EH (cell line): ENCODE data around the gene DUSP3.

Experiments
- DNase-seq: peaks from one replicate; pipeline ENCODE4 v3.0.0-alpha.2; 2015; ENCODE audit warnings: low read depth

Gene DUSP3

DNA sequence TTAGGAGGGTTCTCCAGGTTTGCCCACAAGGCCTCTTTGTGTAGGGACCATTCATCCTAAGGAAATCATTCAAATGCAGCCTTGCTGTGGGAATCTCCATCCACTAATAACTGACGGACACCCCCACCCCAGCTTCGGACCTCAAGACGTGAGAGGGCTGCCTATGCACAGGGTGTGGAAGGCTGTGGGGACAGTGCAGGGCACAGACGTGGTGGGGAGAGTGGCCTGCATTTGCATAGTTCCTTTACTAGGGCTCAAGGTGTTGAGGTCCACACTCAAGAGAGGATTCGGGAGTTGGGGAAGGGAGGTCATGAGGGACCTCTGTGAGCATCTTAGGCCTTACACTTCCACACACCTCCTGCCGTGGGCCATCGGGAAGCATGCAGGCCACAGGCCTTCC lies 9.8 kb downstream of the DUSP3 start:
- no peak for DNase-seq

DNA sequence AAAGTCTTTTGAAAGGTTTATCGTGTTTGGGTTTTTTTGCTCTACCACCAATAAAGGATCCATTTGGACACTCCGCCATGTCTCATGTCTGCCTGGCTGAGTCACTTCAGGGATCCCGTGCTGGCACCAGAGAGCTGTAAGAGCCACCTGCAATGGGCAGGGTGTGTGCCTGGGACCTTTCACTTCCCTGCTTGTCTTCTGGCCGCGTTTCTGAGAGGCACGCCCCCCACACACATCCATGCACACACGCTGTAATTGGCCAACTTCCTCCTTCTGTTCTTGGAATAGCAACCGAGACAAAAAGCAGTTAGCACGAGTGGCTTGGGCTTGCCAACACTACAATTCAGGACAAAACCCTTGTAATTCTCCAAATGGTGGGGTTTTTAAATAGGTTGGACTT lies 10.4 kb downstream of the DUSP3 start:
- DNase-seq = no peak

DNA sequence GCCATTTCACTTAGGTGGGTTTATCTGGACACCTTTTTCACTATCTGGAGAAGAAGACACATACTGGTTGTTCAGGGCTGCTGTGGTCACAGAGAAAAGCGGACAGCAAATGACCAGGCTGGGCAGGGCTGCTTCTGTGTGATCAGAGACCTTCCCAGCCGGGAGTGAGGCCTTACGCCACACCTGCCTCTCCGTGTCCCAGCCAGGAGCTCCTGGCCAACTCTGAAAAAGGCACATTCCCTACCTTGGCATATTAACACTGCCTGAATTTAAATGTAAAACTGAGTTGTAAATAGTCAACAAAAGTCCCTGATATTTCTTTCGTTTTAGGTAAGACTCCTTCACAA lies 11.1 kb downstream of the DUSP3 start:
- no peak for DNase-seq

DNA sequence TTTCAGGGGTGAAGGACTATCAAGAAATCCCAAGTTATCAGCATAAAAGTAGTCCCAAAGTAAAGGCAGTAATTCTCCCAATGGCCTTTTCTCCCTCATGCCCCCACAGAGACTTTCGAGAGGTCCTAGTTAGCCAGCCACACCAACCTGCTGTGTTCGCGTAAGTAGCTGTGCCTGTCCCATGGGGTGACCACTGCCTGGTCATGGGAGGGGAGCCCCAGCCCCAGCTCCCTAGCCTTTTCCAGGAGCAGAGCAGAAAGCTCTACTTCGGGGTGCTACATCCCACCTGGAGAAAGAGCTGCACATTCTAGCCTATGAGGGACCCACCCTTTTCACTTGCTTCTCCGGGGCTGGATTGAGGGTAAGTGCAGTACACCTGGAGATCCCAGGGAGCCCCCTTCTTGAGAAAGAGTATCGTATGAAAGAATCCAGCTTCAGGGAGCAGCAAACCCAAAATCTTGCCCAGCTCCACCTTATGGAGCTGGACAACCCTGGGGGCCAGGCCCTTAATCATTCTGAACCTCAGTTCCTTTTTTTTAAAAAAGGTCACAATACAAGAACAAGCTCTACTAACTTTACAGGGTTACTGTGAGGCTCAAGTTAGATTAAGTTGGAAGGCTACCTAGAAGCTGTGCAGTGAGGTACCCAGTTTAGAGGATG lies 11.6 kb downstream of the DUSP3 start:
- DNase-seq = no peak

DNA sequence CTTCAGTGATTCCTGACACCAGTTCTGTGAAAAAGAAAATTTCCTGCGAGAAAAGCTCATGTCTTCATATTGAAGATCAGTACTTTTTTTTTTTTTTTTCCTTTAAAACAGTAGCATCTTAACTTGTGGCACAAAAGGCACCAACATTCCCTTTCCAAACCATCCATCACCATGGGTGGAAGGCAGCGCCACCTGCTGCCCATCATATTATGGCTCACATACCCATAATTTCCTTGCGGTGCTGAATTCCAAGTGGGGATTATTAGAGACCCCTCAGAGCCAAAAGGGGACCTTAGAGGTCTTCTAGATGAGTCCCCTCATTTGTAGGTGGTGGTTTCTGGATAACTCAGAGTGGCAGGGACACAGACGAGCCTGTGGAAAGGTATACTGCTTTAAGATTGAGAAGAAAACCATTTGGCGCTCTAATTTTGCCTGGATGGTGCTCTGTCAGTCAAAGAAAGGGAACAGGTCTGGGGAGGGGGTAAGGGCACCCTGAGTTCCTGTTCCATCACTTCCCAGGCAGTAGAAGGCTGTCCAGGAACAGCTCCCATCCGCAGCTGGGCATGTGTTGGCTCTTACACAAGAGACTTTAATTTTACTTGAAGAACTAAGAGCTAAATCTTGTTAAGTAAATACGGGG lies 12.2 kb downstream of the DUSP3 start:
- peak; percentile 55 for DNase-seq

DNA sequence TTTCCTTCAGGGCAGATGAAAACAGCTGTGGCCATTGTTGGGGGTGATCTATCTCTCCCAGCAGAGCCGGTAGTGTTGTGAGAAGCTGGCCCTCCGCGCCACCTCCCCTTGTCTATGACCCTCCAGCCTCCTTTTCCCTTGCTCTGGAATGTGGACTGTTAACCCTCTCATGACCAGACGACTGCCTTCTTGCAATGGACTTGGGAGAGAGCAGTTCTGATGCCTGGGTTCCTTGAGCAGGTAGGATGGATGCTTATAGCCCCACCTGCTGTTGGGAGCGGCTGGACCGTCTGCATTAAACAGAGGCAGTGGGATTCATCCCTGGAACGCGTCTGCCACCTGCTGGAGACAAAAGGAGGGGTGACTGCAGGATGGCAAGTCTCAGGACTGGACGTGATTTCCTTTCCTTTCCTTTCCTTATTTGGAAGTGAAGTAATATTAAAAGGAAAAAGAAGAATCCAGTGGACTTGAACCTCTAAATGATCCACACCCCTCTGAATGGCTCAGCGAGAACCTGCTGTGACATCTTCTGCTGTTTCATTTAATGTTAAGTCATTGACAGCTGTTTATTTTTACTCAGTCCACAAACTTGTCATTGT lies 18.4 kb downstream of the DUSP3 start:
- DNase-seq = peak; percentile 91

DNA sequence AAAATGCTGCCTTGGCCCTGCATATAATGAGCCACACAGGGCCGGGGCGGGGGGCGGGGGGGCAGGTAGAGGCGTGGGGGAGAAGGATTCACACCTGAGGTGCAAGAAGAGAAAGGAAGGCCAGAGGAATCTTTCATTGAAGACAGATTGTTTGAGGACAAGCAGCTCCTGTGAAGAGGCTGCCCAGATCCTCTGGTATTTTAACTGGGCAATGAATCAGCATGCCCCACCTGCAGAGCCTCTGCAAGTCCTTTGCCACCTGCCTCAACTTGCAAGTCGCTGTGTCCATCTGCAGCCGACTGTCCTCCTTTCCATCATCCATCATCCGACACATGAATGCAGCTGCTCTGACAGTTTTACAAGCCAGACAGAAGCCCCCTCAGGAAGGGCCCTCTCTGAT lies 18.9 kb downstream of the DUSP3 start:
- no peak for DNase-seq

DNA sequence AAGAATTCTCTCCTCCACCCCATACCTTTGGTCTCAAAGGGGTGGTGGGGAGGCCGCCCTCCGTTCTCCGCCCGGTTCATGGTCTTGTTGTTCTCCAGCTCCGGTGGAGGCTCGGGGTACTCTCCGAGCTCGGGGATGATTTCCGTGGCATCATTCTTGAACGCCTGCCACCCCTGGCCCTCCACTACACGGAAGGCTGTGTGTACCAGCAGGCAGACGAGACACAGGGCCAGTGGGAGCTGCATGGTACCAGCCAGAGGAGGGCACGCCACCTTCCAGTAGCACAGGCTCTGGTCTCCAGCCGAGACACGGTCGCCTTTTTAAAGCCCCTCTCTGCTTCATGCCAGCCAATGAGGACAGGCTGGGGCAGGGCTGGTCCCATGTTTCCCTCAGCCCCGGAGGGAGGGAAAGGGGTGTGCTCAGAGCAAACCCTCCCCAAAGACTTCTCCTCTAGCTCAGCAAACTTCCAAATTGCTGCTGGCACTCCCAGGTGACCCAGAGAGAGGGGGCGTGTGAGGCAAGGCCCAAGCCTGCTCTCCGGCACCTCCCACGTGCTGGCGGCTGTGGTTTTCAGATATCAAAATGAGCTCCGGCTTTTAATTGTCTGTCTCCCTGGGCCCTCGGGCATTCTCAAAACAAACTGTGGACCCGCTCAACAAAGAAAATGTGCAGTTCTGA lies 20.1 kb downstream of the DUSP3 start, which contains the start of gene SOST:
TSS of gene SOST (minus strand) at position 295 of the 678 bp plus-strand sequence. CDS start at position 245, 50 bp downstream.
- DNase-seq = no peak

DNA sequence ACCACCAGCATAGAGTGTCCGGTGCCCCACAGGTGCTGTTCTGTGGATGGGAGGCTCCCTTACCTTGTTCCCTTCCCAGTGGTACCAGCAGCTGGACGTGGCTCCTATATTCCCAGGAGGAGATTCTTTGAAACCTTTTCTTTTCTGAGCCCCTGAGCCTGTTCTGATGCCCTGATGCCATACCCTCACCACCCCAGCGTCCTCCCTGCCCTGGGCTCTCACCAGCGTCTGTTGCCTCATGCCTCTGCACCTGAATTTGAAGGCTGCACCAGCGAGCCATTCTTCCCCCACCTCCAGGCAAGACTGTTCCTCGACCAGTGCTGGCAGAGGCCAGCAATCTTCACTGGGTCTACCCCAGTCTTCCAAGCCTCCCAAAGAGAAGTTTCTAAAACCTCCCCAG lies 20.7 kb downstream of the DUSP3 start:
- DNase-seq = no peak

DNA sequence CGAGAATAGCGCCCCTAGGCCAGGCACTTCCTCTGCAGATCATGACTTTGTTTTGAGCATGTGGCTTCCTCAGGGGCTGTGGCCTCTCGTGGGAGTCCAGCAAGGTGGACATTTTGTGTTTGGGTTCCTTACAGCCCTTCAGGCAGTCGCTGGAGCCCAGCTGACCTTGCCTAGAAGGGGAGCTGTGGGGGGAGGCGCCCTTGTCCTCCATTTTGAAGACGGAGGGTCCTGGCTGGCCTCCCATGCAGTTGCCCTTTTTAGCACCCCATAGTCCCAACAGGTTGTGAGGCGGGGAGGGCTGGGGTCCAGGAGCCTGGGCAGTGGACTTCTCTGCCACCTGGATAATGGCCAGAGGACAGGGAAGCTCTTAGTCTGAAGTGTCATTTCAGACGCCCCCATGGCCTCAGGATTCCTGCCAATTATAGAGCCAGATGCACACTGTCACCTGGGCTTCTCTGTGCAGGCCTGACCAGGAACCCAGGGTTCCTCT lies 21.6 kb downstream of the DUSP3 start:
- DNase-seq = no peak

DNA sequence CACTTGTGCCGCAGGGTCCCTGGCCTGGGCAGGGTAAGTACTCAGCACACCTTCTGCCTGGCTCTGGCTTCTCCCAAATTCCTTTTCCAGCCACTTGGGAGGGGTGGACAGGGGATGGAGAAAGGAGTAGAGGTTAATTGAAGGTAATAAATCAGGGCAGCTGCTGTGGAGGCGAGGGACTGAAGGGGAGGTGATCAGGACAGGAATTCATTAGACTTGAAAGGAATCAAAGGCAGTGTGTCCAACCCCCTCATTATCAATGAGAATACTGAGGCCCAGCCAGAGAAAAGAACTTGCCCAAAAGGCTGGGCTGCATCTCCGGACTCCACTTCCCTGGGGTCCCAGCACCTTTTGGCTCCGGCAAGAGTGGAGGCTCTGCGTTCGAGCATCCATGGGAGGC lies 22.6 kb downstream of the DUSP3 start:
- DNase-seq = no peak

DNA sequence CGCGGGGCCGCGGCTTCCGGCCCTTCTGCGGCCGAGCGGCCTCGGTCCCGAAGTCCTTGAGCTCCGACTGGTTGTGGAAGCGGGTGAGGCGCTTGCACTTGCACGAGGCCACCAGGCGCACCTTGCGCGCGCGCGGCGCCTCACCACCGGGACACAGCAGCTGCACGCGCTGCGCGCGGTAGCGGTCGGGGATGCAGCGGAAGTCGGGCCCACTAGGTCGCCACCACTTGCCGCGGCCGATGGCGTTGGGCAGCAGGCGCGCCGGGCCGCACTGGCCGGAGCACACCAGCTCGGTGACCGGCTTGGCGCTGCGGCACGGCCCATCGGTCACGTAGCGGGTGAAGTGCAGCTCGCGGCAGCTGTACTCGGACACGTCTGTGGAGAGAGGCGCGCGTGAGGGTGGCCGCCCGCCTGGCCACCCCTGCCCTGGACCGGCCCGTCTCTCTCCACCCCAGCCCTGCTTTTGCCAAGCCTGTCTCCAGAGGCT lies 23.3 kb downstream of the DUSP3 start:
- DNase-seq = peak; percentile 35

DNA sequence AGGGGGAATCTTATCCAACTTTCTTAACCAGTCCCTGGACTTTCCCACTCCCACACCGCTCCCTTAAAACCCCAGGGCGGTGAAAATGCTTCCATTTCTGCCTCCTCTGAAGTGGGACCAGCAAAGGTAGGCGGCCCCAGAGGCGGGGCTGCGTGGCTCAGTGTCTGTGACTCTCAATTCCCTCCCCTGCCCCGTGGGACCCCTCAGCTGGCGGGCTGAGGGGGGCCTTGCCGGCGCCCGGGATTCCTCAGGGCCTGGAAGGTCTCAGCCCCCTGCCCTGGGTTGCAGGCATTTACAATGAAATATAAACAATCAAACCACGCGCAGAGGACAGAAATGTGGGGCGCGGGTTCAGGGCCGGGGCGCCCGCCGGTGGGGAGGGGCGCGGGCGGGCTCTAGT lies 23.8 kb downstream of the DUSP3 start:
- no peak for DNase-seq

DNA sequence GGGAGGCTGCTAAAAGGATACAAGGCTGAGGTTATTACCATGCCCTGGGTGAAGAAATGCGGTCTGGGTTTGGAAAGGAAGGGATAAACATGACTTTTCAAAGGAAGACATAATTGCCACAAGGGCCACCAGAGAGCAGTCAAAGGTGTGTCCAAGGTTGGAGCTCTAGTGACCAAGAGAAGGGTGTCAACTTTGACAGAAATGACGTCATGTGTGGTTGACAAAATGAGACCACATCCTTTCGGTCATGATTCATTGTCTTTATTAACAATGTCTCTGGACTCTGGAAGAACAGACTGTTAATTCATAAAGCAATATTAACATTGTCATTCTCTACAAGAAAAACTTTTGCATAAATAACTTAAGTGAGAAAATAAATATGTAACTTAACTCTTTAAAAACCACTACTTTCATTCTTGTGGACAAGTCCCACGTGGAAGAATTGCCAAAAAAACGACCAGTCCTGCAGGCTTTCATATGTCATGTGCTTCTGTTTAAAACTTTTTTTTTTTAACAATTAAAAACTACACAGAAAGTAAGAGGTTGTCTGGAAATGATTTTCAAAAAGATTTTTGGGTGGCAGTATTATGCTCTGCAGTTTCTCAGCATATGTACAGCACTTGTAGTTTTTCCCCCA lies 25.2 kb downstream of the DUSP3 start:
- peak; percentile 42 for DNase-seq

DNA sequence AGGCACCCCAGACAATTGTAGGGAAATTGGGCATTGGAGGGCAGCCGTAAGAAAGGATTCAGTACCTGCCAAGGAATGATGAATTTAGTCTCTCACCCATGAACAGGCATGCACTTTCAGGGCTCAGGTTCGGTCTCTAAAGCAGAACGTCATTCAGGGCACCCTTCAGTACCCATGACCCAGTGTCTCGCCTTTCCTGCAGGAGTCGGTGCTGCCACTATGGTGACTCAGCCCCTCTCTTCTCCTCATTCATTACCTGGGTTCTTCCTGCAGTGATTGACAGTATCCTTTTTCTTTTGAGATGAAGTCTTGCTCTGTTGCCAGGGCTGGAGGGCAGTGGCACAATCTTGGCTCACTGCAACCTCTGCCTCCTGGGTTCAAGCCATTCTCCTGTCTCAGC lies 28.6 kb downstream of the DUSP3 start:
- no peak for DNase-seq

DNA sequence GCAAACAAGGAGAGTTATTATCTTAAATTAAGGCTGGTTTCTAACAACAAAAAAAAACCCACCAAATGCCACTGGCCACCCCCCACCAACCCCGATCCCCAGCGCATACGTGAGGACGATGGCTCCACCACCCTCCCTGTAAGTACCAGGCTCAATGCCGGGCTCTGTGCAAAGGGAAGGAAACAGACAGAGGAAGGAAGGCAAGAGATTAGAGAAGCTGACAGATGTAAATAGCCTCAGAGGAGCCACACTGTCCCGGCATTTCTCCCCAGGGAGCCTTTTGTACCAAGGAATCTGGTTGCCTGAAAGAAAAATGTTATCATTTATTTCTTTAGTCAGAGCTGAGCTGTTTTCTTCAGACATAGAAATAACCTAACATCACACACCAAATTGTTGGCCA lies 33.2 kb downstream of the DUSP3 start:
- DNase-seq = no peak

DNA sequence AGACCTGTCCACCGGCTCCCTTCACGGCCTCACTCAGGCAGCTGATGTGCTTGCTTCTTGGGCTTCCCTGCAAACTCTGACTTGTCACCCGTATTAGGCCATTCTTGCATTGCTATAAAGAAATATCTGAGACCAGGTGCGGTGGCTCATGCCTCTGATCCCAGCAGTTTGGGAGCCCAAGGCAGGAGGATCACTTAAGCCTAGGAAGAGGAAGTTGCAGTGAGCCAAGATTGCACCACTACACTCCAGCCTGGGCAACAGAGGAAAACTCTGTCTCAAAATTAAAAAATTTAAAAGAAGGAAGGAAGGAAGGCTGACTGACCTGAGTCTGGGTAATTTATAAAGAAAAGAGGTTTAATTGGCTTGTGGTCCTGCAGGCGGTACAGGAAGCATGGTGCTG lies 37.1 kb downstream of the DUSP3 start:
- DNase-seq = no peak

DNA sequence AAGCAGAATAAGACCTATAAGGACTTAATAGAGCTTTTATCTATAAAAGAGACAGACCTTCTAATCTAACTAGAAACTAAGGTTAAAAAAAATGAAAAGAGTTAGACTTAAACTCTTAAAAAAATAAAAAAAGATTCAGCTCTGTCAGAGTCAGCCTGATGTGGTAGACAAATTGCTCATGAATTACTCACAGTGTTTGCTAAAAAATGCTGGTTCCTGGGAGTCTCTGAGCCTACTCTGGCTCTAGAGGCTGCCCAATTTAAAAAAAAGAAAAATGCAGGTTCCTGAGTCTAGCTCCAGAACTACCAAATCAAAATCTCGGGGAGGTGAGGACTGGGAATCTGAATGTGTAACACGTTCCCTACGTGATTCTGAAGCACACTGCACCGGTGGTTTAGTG lies 38.2 kb downstream of the DUSP3 start:
- DNase-seq = peak; percentile 81

DNA sequence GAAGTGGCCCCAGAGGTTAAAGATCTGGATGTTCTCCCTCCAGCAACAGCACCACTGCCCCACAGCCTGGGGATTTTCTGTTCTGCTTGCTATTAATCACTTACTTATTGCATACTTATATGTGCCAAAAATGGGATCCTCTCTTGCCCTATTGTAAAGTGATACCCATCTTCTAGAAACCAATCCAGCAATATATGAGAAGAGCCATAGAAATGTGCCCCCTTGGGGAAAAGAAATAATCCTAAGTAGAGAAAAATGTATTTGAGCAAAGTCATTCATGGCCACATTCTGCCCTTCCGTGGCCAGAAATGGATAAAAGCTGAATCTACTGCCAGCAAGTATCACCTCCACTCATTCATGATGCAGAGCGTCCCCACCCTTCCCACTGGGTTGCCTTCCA lies 41.1 kb downstream of the DUSP3 start:
- no peak for DNase-seq

DNA sequence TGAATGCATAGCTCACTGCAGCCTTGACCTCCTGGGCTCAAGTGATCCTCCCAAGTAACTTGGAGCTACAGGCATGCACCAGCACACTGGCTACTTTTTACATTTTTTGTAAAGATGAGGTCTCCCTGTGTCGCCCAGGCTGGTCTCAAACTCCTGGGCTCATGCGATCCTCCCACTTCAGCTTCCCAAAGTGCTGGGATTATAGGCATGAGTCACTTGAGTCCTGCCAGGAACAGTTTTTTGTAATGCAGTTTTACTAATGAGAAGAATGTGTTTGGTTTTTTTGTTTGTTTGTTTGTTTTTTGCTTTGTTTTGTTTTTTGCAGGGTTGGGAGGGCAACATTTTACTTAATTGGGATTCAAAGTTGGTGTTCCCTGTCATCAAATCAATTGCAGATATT lies 42.4 kb downstream of the DUSP3 start:
- DNase-seq = peak; percentile 44

DNA sequence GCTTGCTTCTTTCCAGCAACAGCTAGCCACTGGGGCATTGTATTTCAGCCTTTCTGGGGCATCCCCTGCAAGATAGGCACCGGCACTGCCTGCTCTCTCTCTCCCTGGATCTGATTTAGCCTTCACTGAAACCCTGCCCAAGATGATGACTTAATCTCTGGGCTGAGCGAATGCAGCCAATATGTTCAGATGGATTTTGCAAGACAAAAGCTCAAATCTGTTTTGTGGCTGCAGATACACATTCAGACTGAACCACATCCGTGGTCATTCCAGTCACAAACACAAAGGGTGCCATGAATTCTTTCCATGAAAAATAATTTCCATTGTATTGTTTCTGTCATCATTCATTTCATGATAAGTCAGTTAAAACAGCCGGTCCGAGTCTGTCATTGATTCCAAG lies 44.4 kb downstream of the DUSP3 start:
- DNase-seq = peak; percentile 75

DNA sequence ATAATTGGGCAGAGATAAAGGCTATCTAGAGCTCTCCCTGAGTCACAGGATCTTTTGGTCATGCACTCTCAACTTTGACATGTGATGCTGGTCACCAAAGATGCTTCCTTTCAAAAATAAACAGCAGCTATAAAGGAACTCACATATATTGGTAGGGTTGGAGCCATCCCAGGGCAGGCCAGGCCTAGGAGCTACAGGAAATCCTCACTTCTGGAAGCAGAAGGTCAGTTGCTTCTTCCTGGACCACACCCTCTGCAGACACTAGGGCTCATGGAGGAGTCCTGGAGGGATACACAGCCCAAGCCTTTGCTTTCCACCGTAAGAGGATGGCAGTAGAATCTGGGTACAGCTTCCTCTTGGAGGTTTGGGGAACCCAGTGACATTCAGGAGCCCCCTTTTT lies 44.8 kb downstream of the DUSP3 start:
- no peak for DNase-seq
